SU-DHL-6 (cell line): ENCODE measurements around the gene GSG1L2.

Experiments
- CTCF ChIP-seq: fragments of 200-600 bp; sonication (generic); IDR thresholded peaks from one replicate; pipeline ENCODE4 v1.5.1; 2017; ENCODE audit warnings: antibody characterized with exemption, mild to moderate bottlenecking, low read length, moderate library complexity; ENCODE audit not compliant: insufficient read depth, poor library complexity, severe bottlenecking
- EZH2phosphoT487 ChIP-seq: fragments of 200-600 bp; sonication (generic), shearing (Covaris generic); conservative IDR thresholded peaks from 2 replicates; pipeline ENCODE4 v1.6.1; 2018; ENCODE audit warnings: mild to moderate bottlenecking, antibody characterized with exemption, low read length, moderate library complexity, mixed read lengths

- no peak for TF ChIP-seq CTCF
- TF ChIP-seq EZH2phosphoT487 = no peak
These were observed 10.3 kb downstream of the GSG1L2 start for GRCh38 chr17:9811537-9811936.
